ENCODE measurements around the gene IRF3.

Gene IRF3

GRCh38 chr19:49665351-49666119, at the start of gene IRF3, which contains the start of gene BCL2L12:
TSS of gene IRF3 (minus strand) at chr19:49665857. CDS start at chr19:49664838, 1,019 bp downstream.
TSS of gene BCL2L12 (plus strand) at chr19:49665933. CDS start at chr19:49666693, 760 bp downstream.
- peak; percentile 97 for DNase-seq (ENCODE audit: low read depth)

GRCh38 chr19:49713236-49713845, 47.7 kb upstream of the IRF3 start:
- no peak for DNase-seq (ENCODE audit: low read depth)

GRCh38 chr19:49712397-49712859, 46.8 kb upstream of the IRF3 start:
- DNase-seq (ENCODE audit: low read depth): no peak

GRCh38 chr19:49710372-49710951, 44.8 kb upstream of the IRF3 start:
- no peak for DNase-seq (ENCODE audit: low read depth)

GRCh38 chr19:49705919-49706318, 40.3 kb upstream of the IRF3 start:
- no peak for DNase-seq (ENCODE audit: low read depth)

GRCh38 chr19:49704888-49705642, 39.4 kb upstream of the IRF3 start:
- no peak for DNase-seq (ENCODE audit: low read depth)

GRCh38 chr19:49701271-49701786, 35.7 kb upstream of the IRF3 start:
- DNase-seq (ENCODE audit: low read depth): no peak

GRCh38 chr19:49700563-49700962, 34.9 kb upstream of the IRF3 start:
- no peak for DNase-seq (ENCODE audit: low read depth)

- DNase-seq (ENCODE audit: low read depth): no peak
Measured at GRCh38 chr19:49699364-49699763, 33.7 kb upstream of the IRF3 start.

- DNase-seq (ENCODE audit: low read depth): no peak
Measured at GRCh38 chr19:49696865-49697264, 31.2 kb upstream of the IRF3 start.

- no peak for DNase-seq (ENCODE audit: low read depth)
Measured at GRCh38 chr19:49696115-49696514, 30.5 kb upstream of the IRF3 start.

GRCh38 chr19:49692147-49692506, 26.5 kb upstream of the IRF3 start:
- no peak for DNase-seq (ENCODE audit: low read depth)

GRCh38 chr19:49691243-49692146, 25.8 kb upstream of the IRF3 start:
- no peak for DNase-seq (ENCODE audit: low read depth)

- DNase-seq (ENCODE audit: low read depth): no peak
Measured at GRCh38 chr19:49690656-49691242, 25.1 kb upstream of the IRF3 start, which contains the start of gene CPT1C. TSS of gene CPT1C (plus strand) at chr19:49691116. CDS start at chr19:49692253, 1,137 bp downstream.

GRCh38 chr19:49690079-49690655, 24.5 kb upstream of the IRF3 start:
- DNase-seq (ENCODE audit: low read depth): no peak

- DNase-seq (ENCODE audit: low read depth): no peak
Measured at GRCh38 chr19:49689133-49690078, 23.7 kb upstream of the IRF3 start, which contains the start of gene ADM5. TSS of gene ADM5 (plus strand) at chr19:49689594. CDS start at chr19:49689838, 244 bp downstream.

- DNase-seq (ENCODE audit: low read depth): no peak
Measured at GRCh38 chr19:49688531-49689132, 23.0 kb upstream of the IRF3 start.

- no peak for DNase-seq (ENCODE audit: low read depth)
Measured at GRCh38 chr19:49687566-49688316, 22.1 kb upstream of the IRF3 start.
